A549 (cell line): ENCODE data around the gene GRK4.
"Not testable (repeated sequence)": the region's sequence is repeated elsewhere in the genome, so short reads cannot be mapped to it uniquely, and the experiment has no call there.

Experiments used
- CHD2 ChIP-seq: fragments of 150-350 bp; IDR thresholded peaks from 2 replicates; pipeline ENCODE4 v1.6.1; 2014; ENCODE audit warnings: low read length; ENCODE audit not compliant: partially characterized antibody
- CTCF ChIP-seq: fragments of >200 bp; sonication (Bioruptor Twin); formaldehyde crosslinking; IDR thresholded peaks from 3 replicates; pipeline ENCODE4 v1.5.1; 2016
- EP300 ChIP-seq, 2 experiments: fragments of >200 bp; sonication (Bioruptor Twin); formaldehyde crosslinking; IDR thresholded peaks; 2 replicates in 1 of 2; 3 replicates in 1 of 2; pipeline ENCODE4 v1.6.1; 2016 to 2017
- MYC ChIP-seq: IDR thresholded peaks from 2 replicates; pipeline ENCODE4 v1.6.1; 2012; ENCODE audit warnings: mild to moderate bottlenecking, inconsistent platforms, low read length, improper control_type of control experiment, borderline replicate concordance
- PHF8 ChIP-seq: fragments of 200-600 bp; sonication (generic); IDR thresholded peaks from 2 replicates; pipeline ENCODE4 v1.6.1; 2016; ENCODE audit warnings: low read depth, mild to moderate bottlenecking, antibody characterized with exemption, moderate library complexity, borderline replicate concordance
- POLR2A ChIP-seq: IDR thresholded peaks from 2 replicates; pipeline ENCODE4 v1.6.1; 2012; ENCODE audit warnings: mild to moderate bottlenecking, low read length
- RAD21 ChIP-seq, 2 experiments: fragments of >200 bp in 1 of 2; sonication (Bioruptor Twin) in 1 of 2; formaldehyde crosslinking in 1 of 2; IDR thresholded peaks in 1 of 2; conservative IDR thresholded peaks in 1 of 2; 2 replicates in 1 of 2; 3 replicates in 1 of 2; pipeline ENCODE4 v1.6.1; 2012 to 2018; ENCODE audit warnings: inconsistent platforms in 1 of 2
- RCOR1 ChIP-seq: fragments of 150-350 bp; IDR thresholded peaks from 2 replicates; pipeline ENCODE4 v1.6.1; 2014; ENCODE audit warnings: antibody characterized with exemption, low read length, low read depth
- RFX5 ChIP-seq: fragments of 450-650 bp; IDR thresholded peaks from 2 replicates; pipeline ENCODE4 v1.7.1; 2014; ENCODE audit warnings: antibody characterized with exemption, mild to moderate bottlenecking, moderate library complexity
- TP53 ChIP-seq: fragments of 250-450 bp; sonication (Bioruptor Pico); IDR thresholded peaks from 2 replicates; pipeline ENCODE4 v1.5.0; 2021; ENCODE audit warnings: mild to moderate bottlenecking, moderate library complexity
- USF2 ChIP-seq: fragments of 450-650 bp; IDR thresholded peaks from 2 replicates; pipeline ENCODE4 v1.6.1; 2014; ENCODE audit warnings: antibody characterized with exemption
- ZC3H11A ChIP-seq: fragments of 450-650 bp; IDR thresholded peaks from 2 replicates; pipeline ENCODE4 v1.6.1; 2014; ENCODE audit warnings: antibody characterized with exemption, mild to moderate bottlenecking
- ZFP36 ChIP-seq: fragments of 450-650 bp; IDR thresholded peaks from 2 replicates; pipeline ENCODE4 v1.6.1; 2014; ENCODE audit warnings: borderline replicate concordance; ENCODE audit not compliant: partially characterized antibody

- TF ChIP-seq RAD21 (conservative IDR thresholded peaks at IDR 0.05 in 1 of 2, IDR thresholded peaks at IDR 0.05 in 1 of 2); POLR2A; CTCF; PHF8; RCOR1; USF2; EP300 (IDR thresholded peaks at IDR 0.05); CHD2; RFX5; MYC; ZFP36; ZC3H11A; TP53 (CRISPR knock-in tag): not testable (repeated sequence)
Measured at GRCh38 chr4:2960450-2960849, 2.9 kb upstream of the GRK4 start.
